Measurements from ENCODE around the gene CEP72.
"Not testable (repeated sequence)": the region's sequence is repeated elsewhere in the genome, so short reads cannot be mapped to it uniquely, and the experiment has no call there.

CEP72 gene

DNA sequence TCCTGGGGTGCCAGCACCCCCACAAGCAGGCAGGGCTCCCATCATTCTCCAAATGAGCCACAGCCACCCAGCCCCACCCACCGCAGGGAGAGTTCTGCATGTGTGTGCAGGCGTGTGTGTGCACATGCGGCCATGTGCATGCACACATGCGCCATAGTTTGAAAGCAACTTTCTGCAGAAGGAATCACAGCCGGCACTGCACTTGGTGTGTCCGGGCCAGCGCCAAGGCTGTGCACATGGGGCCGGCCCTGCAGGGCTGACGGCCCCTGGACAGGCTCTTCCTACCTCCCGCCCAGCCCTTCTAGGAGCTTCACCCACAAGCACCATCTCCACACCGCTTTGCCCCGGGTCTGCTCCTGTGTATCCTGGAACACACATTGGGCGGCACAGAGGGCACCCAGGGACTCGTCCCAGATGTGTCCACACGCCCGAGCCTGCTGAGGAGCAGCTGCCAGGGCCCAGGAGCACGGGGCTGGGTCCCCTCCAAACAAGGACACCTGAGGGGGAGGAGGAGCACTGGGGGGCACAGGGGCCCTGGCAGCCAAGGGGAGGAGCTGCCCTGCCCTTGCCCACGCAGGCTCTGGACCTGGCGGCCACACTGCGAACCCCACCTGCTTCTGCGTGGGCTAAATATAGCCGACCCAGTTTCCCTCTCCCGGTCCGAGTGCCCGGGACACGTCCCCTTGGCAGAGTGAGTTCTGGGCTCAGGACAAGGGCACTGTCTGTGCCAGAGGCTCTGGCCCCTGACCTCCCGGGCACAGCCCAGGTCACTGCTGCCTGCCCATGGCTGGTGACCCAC lies 61.9 kb downstream of the CEP72 start:
- no peak for DNase-seq

DNA sequence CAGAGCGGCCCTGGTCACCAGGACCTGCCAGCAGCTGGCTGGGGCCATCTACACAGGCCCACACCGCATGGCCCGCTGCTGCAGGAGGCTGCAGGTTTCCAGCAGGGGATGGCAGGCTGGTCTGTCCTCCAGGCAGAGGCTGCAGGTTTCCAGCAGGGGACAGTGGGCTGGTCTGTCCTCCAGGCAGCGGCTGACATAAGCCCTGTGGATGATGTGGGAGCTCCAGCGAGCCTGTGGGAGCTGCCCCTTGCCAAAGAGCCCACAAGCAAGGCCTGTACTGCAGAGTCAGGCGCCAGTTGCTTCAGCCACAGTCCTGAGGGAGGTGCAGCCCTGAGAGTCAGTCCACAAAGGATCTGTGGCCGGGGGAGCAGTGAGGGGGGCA lies 62.5 kb downstream of the CEP72 start:
- DNase-seq: no peak

DNA sequence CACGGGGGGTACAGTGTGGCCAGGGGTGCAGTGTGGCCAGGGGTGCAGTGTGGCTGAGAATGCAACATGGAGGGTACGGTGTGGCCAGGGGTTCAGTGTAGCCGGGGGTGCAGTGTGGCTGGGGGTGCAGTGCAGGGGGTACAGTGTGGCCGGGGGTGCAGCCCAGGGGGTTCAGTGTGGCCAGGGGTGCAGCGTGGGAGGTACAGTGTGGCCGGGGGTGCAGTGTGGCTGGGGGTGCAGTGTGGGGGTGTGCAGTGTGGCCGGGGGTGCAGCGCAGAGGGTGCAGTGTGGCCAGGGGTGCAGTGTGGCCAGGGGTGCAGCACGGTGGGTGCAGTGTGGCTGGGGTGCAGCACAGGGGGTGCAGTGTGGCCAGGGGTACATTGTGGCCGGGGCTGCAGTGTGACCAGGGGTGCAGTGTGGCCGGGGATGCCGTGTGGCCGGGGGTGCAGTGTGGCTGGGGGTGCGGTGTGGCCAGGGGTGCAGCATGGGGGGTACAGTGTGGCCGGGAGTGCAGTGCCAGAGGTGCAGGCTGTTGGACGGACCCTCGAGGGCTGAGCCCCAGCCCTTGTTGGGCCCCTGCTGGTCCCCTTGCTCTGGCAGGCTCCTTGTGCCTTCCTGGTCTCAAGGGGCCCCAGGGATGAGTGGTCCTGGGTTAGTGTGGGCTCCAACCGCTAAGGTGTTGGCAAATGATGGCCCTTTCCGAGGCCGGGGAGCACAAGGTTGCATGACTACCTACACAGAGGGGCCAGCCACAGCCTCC lies 63.2 kb downstream of the CEP72 start:
- no peak for DNase-seq

DNA sequence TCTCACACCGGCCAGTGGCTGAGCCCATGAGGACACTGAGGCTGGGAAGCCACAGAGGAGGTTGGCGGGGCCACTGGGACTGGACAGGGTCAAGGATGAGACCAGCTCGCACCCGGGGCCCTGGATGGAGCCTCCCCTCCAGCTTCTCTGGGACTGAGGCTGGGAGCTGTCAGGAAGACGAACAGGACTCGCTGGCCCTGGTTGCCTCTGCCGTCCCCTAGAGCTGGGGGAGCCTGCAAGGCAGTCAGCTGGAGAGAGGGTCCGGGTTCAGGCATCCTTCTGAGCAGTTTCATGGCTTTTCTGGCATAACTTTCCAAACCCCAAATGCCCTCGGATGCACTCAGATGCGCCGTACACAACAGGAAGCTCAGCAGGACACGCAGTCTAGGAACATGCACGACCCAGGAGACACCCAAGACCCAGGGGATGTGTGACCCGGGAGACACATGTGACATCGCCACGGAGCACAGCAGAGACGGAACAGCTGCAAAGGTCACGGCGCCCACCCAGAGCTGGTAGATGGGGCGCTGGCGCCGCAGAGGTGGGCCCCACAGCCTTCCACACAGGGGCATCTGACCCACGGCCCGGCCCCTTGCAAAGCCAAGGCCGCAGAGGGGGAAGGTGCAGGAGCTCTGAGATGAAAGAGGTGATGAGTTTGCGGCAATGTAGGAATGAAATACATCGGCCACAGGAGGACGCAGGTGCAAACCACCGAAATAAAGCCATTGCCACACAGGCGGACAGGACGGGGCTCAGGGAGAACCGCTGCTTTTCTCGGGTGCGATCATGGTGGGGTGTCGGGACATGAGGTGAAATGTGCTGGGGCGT lies 63.9 kb downstream of the CEP72 start:
- DNase-seq: no peak

DNA sequence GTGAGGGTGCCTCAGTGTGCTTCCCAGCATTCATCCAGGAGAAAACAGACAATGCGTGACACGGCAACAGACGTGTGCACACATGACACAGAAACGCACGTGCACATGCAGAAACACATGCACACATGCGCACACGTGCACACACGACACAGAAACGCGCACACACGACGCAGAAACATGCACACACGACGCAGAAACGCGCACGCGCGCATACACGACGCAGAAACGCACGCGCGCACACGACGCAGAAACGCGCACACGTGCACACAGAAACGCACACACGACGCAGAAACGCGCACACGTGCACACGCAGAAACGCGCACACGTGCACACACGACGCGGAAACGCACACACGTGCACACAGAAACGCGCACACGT lies 64.5 kb downstream of the CEP72 start:
- DNase-seq: no peak

DNA sequence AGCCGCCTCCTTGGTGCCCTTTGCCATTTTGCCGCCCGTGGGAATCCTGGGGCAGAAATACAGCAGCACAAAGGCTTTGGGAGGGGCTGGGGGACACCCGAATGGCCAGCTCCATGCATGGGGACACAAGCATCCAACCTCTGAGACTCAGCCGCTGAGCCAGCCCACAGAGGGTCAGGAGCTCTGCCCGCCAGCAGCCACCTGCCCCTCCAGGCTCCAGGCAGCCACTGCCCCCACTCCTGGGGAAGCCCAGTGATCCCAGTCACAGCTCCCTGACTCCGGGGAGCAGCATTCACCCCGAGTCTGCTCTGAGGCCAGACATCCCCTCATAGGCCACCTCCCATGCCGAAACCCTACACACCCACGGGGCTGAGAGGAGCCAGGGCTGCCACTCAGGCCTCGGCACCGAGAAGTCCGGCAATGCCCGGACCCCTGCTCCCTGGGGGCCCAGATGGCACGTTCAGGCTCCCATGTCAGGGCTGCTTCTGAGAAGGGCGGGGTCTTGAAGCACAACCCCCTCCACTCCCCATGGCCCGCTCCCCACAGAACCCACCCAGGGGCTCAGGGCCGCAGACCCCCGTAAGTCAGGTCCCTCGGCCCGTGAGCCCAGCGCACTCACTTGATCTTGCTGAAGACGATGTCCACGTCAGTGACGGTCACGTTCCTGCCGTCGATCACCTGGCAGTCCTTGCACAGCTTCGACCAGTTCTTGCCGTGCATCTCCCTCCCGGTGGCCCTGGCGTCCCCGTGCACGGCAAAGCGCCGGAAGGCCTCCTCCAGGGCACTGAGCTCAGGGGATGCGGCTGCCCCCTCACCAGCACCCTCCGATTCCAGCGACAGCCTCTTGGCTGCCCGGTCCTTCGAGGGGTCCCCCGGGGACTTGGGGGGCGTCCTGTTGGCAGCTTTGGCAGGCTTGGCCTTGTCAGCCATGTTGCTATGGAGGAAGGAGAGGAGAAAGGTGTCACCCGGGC lies 65.3 kb downstream of the CEP72 start:
- no peak for DNase-seq

DNA sequence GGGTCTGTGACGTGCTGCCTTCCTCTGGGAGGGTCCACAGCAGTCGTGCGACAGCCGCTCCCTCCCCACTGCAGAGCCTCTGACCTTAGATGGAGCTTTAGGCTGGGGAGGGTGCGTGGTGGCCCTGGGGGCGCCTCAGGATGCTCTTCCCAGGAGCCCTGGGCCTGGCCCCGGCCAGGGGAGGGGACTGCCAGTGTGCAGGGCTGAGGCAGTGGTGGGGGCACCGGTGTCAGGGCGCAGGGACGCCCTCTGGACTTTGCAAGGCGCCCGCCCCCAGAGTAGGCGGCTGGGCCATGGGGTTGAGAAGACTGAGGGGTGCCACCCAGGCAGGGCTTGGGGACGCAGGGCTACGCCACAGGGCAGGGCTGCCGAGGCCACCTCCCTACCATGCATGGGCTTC lies 66.4 kb downstream of the CEP72 start:
- DNase-seq: not testable (repeated sequence)

DNA sequence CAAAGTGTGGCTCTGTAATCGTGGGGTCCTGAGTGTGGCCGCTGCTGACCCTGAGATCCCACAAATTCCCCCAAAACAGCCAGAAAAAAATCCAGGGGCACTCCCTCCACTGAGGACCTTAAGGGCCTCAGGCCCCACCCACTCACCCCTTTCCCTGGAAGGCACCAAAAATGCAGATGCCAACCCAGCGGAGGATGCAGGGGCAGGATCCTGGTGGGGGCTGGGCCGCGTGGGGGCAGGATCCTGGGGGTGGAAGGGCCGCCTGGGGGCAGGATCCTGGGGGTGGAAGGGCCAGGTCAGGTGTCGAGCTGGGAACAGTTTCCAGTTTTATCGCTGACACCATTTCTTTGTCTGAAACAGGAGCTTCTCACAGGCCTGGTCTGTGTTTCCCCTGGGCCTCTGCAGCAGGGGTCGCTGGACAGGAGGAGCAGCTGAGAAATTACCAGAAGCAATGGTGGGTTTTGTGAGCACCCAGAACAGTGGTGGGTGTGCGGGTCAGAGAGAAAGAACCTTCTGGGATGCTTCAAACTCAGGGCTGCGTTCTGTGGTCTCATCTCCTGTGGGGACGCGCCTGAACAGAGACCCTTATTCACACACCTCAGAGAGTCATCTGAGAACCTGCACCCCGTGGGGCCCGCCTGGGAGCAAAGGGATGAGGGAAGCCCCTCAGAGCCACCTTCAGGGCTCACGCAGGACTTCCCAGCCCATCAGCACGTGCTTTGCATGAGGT lies 67.2 kb downstream of the CEP72 start:
- DNase-seq: not testable (repeated sequence)

DNA sequence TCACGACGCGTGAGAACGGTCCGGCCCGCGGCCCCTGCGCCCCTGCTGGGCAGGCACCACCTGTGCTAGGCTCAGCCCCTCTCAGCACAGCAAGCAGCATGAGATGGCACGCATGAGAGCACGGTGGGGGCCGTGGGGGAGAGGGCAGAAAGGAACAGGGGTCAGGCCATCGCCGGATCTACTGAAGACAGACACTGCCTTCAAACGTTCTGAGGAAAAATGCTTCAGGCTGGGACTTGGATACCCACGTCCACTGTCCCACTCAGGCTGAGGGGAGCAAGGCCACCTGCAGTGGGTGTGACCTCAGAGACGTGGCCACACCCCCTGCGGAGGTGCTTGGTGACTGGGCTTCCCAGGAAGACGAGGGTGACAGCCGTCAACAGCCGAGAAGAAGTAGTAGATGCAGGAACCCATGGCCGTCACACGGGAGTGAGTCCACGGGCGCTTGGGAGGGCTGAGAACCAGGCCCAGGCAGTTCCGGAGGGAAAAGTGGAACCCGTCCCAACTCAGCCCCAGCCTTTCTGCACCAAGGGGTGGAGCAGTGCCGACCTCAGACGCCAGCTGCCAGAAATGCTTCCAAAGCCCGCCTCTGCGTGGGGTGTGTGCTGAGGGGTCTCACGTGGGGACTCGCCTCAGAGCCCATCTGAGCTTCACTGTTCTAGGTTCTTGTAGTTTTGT lies 68.1 kb downstream of the CEP72 start:
- not testable (repeated sequence) for DNase-seq

DNA sequence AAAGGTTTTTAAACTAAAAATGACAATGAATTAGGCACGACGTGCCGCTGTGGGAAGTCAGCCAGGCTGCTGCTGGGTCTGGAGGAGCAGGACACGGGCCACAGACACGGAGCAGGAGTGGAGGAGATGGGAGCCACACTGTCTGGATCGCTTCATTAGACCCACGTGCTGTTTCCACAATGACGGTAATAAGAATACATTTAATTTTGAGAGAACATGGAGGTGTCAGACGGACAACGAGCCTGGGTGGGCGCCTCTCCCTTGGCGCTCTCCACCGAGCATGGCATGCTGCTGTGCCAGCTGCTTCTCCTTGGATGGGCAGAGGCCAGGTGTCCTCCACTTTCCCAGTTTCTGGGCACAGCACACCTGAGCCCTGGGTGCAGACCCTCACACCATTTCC lies 68.7 kb downstream of the CEP72 start:
- DNase-seq: not testable (repeated sequence)

DNA sequence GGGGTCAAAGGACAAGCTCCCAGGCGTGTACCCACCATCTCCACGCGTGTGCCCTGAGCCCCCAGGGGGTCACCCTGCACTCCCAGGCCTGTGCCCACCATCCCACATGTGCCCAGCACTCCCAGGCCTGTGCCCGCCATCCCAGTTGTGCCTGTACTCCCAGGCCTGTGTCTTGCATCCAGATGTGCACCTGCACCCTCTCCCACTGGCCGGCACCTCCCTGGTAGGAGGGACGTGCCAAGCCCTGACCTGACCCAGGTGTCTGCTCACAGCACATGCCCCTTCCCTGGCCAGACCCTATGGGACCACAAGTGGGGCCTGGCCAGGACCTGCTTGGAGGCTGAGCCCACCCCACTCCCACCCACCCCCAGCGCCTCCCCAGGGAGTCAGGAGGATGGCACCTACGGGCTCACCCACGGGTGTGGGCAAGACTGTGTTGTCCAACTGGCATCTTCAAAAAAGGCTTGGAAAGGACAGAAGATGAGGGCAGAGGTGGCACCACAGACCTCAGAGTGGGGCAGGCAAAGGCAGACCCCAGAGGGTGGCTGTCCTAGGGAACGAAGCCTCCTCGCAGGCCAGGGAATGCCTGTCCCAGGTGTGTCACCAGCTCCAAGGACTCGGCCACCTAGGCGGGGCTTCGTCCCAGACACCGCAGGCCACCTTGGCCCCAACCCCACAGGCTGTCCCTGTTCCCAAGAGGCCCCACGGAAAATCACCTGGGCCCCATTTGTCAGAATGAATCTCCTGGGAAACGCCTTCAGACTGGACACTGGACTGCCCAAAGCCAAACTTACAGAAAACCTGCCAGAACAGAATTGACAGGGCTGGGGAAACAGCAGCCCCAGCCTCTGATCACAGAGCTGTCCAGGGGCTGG lies 69.4 kb downstream of the CEP72 start:
- DNase-seq: not testable (repeated sequence)

DNA sequence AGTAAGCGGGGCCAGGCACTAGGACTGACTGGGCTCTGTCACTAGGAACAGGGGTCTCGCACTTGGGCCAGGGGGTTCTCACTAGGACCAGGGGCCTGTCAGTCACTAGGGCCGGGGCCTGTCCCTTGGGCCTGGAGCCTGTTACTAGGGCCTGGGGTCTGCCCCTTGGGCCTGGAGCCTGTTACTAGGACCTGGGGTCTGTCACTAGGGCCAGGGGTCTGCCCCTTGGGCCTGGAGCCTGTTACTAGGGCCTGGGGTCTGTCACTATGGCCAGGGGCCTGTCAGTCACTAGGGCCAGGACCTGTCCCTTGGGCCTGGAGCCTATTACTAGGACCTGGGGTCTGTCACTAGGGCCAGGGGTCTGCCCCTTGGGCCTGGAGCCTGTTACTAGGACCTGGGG lies 70.1 kb downstream of the CEP72 start:
- not testable (repeated sequence) for DNase-seq

DNA sequence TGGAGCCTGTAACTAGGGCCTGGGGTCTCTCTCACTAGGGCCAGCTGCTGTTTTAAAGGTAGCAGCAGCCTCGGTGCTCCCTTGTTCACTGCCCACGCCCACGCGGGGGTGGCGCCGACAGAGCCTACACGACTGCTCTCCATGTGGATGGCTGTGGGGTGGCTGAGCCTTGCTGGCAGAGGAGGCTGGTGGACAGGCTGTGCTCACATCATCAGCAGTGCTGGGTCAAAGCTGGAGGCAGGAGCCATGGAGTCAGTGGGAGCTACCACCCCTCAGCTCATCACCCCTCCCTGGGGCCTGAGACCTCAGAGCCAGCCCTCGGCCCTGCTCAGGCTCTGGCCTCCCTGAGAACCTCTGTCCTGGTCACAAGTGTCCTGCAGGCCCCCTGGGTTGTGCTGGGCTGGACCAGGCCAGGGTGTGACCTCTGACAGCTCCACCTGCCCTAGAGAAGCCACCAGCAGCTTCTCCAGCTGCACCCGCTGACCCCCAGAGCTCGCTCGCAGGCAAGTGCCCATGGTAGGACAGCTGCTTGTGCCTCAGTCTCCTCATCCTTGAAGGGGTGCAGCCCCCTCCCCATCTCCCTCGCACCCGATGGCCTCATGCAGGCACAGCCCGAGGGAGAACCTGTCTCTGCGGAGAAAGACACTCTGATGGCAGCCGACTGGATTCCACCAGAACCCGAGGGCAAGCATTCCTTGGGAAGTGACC lies 70.7 kb downstream of the CEP72 start:
- DNase-seq: not testable (repeated sequence)

DNA sequence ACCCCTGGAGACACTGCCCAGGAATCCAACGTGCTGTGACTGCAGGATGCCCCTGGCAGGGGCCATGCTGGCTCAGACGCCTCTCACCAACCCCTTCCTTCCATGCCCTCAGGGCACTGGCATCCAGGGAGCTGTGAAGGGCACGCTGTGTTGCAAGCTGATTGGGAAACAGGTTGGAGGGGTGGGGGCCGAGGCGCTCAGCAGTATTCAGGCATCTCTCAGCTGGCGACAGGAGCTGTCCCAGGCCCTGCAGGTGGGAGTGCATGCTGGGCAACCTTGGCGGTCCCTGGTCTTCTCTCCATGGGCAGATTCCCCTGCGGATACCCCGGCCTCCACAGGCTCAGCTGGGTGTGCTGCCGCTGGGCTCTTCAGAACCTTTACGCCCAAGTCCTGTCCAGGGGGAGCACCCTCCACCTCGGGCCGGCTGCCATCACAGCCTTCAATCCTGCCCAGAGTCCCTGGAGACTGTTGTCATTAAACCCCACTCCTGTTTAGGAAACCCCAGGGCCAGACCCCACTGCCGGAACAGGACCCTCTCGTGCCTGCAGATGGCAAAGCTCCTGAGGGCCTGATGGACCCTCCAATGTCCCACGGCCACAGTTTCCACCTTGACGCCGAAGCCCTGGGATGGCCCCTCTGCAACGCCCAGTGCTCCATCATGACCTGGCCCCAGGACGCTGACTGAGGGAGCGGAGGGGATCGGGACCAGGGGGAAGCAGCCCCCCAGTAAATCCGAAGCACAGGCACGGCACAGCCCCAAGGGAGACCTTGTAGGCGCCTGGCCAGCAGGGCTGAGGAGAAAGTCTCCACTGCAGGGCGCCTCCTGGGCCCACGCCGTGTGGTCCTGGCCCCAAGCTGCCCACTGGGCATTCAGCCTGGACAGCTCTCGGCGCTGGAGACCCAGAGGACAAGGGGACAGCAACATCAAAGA lies 71.7 kb downstream of the CEP72 start:
- DNase-seq: no peak

DNA sequence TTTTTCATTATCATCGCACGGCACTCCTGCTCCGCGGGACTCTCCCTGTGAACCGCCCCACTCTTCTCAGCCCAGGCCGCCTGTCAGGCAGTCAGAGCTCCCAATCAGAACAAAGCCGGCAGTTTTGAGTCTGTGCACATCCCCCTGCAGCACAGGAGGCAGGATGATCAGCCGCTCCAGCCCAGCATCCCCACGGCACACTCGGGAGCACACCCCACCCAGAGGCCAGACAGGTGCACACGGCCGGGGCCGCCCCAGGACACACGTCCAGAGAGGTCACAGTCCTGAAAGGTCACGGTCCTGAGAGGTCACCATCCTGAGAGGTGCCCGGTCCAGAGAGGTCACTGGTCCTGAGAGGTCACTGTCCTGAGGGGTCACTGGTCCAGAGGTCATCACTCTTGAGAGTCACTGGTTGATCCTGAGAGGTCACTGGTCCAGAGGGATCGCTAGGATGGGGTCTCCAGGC lies 72.6 kb downstream of the CEP72 start:
- no peak for DNase-seq

DNA sequence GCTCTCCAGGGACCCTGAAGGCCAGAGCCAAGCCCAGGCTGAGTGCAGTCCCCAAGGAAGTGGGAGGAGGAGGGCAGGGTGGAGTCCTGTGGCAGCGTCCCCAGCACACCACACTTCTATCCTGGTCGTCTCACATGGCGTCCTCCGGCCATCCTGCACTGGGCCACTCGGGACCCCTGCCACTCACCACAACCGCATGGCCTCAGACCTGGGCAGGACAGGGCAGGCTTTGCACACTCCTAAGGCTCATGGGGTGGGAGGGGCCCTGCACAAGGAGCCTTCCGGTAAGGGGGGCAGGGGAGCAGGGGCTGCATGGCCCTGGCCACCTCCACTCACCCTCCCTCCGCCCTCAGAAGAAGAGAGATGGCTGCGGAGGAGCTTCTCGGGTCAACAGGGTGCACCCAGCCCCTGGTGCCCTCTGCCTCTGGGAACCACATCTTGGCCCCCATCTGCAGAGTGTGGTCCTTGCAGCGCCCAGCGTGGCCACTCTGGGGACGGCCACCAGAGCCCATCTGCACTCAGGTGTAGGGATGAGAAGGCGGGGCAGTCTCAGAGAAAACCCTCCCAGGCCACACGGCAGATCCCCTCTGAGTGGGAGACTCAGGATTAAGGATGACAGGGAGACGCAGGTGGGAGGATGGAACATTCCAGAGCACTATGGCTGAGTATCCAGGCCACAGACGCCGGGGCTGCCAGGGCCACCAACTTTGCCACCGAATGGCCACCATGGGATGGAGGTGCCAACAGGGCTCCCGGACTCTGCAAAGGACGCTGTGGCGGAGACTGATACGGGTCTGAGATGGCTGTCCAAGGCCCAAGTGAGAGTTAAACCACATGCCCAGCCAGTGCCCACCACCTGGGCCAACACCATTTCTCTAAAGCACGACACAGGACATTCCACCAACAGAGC lies 73.4 kb downstream of the CEP72 start:
- no peak for DNase-seq

DNA sequence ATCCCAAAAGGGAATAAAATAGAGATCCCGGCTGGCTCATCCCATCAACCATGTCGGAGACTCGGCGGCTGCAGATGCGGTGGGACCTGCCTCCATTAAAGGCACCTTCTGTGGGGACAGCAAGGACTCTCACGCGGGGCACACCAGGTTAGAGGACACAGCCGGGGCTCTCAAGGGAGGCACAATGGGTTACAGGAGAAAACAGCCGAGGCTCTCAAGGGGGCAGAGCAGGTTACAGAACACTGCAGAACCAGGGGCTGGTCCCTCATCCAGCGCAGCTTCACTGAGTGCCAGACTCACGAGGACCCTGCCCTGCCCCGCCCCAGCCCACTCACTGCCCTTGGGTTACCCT lies 74.0 kb downstream of the CEP72 start:
- DNase-seq: not testable (repeated sequence)
